Activated CD4-positive, alpha-beta T cell treated with anti-CD3 and anti-CD28 coated beads, Interleukin-10, Interleukin-2, amounts not matched to agents 100 ng/mL and 50 ng/mL, durations not matched to agents 16 hours and 8 hours (primary cell): ENCODE data around the gene TRIM41.
A peak's percentile ranks its signal among the peaks of the same experiment; 100 is the strongest.
"Not testable (repeated sequence)": the region's sequence is repeated elsewhere in the genome, so short reads cannot be mapped to it uniquely, and the experiment has no call there.

ENCODE experiments used
- DNase-seq: peaks from one replicate; pipeline ENCODE4 v3.0.0-alpha.2; 2020

The TRIM41 gene

GRCh38 chr5:181223058-181223728 lies at the start of gene TRIM41:
Gene TRIM41, plus strand, starts transcription at chr5:181223281. Its CDS starts 719 bp downstream, at chr5:181224000.
- peak; percentile 100 for DNase-seq

- DNase-seq, result peak; percentile 88
Observed at GRCh38 chr5:181173420-181174342, 49.4 kb upstream of the TRIM41 start.

- DNase-seq, result peak; percentile 30
Observed at GRCh38 chr5:181176254-181176952, 46.7 kb upstream of the TRIM41 start.

GRCh38 chr5:181177559-181177958 lies 45.5 kb upstream of the TRIM41 start:
- DNase-seq, result not testable (repeated sequence)

DNA sequence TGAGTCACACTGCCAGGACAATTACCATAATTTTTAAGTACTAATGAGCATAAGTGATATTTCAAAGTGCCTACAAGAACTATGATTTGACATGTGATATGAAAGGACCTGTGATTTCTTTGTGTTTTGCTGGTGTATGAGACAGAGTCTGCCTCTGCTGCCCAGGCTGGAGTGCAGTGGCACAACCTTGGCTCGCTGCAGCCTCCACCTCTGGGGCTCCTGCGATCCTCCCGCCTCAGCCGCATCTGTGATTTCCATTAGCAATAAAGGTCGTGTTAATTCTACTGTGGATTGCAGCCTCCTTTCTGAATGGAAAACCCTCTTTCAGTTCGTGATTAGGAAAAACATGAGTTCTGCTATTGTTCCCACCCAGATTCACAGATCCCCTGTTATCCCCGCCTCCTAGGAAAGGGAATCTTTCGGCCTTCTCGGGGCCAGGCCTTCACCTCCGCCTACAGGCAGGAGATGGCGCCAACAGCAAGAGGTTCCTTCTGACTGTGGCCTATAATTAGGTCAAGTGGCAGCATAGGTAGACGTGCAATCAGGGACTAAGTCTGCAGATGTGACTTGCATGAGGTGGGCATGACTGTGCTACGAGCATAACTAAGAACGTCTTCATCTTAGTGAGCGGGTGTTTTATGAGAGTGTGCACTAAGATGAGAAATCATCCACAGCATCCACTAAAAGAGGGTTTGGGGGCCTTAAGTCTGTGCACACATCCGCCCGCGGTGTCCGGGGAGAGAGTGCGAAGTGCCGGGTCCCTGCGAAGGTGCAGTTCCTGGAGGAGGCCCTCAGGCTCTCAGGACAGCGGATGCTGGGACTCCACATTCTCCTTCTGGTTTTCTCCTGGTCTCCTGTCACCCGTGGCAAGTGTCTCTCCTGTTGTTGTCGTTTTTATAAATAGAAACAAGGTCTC lies 41.2 kb upstream of the TRIM41 start:
- peak; percentile 76 for DNase-seq

DNA sequence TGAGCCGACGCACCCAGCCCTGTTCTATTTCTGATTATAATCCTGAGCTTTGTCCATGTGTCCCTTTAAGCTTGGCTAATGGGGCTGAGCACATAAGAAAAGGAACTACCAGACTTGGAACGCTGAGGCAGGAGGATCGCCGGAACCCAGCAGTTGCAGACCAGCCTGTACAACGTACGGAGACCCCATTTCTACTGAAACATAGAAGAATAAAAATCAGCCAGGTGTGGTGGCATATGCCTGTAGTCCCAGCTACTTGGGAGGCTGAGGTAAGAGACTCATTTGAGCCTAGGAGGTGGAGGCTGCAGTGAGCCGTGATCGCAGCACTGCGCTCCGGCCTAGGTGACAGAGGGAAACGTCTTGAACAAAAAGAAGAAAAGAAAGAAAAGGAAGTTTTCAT lies 40.4 kb upstream of the TRIM41 start:
- DNase-seq, result no peak

GRCh38 chr5:181184845-181185216 lies 38.2 kb upstream of the TRIM41 start:
- DNase-seq, result no peak

GRCh38 chr5:181185560-181185959 lies 37.5 kb upstream of the TRIM41 start:
- DNase-seq, result no peak

- no peak for DNase-seq
Observed at GRCh38 chr5:181186022-181186421, 37.1 kb upstream of the TRIM41 start.

- DNase-seq, result no peak
Observed at GRCh38 chr5:181186986-181187499, 36.0 kb upstream of the TRIM41 start.

DNA sequence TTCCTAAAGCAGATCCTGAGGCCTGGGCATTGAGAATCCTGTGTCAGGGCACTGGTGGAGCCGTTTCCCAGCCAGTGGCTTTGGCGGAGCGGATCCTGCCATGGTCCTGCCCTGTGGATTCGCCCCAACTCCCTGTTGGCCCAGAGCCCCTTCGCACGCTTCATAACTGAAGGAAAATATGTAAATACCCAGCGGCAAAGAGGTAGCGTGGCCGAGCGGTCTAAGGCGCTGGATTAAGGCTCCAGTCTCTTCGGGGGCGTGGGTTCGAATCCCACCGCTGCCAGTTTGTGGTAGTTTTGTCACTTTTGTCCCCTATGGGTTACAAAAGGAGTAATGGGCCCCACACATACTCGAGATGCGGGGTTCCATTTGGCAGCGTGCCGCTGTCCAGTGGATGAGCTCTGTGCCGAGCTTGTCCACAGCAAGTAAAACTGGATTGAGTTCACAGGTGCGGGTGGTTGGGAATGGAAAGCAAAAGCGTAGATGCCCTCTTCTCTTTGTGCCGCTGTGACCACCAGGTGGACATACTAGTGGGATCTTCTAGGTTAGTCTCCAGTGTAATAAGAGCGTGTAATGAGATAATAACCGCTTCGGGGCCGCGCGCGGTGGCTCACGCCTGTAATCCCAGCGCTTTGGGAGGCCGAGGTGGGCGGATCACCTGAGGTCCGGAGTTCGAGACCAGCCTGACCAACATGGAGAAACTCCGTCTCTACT lies 35.4 kb upstream of the TRIM41 start:
- DNase-seq, result peak; percentile 86

- DNase-seq, result peak; percentile 86
Observed at GRCh38 chr5:181188700-181189362, 34.2 kb upstream of the TRIM41 start.

DNA sequence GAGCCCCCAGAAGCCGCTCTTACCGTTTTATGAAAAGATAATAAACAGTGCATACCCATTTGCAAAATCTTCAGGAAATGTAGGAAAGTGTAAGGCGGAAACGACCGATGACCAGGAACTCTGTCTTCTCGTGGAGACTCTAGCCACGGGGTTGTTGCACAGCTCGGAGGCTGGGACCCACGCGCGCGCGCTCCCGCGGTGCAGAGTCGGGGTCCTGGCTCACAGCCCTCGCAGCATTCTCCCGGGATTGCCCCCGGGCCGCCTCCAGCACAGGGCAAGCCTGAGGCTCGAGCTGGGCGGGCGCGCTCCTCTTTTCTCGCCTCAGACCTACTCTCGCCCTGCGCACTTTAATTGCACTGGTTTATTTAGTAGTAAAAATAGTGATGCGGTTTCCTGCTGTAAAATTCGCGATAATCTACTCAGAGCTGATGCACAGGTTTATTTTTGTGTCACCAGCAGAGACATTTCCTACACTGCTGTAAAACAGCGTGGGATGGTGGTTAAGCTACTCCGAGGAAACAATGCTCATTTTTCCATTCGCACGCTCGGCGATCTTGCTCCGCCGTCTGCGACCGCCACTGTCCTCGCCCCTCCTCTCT lies 33.6 kb upstream of the TRIM41 start:
- peak; percentile 55 for DNase-seq

- DNase-seq, result no peak
Observed at GRCh38 chr5:181189962-181190710, 32.9 kb upstream of the TRIM41 start.

DNA sequence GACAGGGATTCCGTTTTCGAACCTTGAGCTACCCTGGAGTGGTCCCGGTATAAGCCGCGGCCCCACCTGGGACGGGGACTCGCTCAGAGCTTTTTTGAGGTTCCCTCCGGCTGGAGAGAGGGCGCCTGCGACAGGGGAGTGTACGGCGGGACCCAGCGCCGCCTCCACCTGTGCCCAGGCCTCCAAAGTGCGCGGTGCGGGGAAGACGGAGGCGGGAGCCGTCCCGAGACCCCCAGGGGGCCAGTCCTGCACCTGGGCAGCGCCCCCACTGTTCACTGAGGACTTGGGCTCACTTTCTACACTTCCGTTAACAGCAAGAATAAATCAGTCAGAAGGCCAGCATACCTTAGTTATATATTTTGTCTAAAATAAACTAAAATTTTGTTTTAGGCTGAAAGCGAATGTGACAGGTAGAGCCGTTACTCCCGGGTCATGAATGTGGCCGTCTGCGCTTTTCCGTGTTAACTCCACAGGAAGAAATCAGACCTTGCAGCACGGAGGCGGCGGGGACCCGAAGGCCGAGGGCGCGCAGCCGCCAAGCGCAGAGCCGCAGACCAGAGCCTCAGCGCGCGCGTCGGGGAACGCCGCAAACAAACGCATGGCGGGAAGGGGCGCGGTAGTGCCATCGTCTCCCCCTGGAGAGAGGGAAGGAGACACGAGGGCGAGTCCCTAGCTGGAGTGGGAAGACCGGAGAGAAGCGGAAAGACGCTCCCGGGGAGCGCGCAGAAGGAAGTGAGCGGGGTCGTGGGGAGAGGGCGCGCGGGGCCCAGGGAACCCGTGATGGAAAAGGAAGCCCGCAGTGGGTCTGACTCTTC lies 32.2 kb upstream of the TRIM41 start:
- peak; percentile 58 for DNase-seq

DNA sequence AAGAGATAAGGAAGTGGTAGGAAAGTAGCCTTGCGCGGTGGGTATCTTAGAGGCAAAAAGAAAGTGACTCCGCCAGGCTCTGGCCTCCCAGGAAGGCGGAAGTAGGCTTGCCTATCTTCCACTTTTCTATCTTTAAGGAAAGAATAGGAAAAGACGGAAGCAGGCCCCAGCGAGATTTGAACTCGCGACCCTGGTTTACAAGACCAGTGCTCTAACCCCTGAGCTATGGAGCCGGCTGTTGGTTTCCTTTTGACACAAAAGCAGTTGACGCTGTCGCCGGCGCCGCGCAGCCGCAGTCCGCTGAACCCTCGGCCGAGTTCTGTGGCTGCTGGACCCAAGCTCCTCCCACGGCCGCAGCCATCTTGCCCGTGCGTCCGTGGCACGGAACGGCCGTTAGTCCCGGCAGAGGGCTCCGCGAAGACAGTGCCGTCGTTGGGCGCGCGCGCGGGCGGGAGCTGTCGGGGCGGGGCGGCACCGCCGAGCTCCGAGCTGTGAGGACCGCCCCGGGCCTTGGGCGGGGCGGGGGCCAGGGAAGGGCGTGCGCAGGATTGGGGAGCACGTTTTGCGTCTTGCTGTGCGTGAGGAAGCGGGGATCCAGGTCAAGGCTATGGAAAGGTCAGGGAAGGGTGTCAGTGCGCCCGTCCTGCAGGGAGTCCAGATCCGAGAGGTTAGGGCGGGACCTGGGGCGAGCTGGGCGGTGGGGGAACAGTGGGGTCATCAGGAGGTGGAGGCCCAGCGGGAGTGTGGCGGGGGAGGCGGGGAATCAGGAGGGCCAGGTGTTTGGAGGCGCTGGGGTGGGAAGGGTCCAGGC lies 31.4 kb upstream of the TRIM41 start:
- peak; percentile 96 for DNase-seq

DNA sequence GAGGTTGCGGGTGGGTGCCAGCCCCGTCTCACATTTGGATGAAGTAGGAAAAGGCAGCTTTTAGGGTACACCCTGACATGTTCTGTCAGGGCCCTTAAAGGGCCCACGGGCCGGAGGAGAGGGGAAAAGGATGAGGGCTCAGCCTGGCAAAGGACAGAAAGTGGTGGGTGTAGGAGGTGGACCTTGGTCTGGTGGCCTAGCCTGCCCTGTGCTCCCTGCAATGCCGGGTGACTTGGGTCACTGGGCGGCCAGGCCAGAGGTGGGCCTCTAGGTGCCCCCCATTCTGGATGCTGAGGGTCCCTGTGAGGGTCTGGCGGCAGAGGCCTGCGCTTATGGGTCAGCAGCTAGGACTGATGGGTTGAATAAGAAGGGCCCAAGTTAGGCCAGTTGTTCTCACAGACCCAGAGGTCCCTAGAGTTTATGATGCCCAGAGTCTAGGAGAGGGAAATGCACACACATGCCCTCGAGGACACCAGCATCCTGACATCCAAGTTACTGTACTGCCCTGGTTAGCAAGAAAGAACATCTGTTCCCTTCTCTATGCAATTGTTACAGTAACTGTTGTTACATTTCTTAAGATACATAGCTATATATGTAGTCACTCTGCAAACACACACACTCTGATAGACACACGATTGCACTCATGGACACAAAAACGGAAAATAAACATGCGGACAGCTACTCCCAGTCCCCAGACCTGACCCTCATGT lies 30.6 kb upstream of the TRIM41 start:
- DNase-seq, result no peak
